SU-DHL-6 (cell line): ENCODE data around the gene WASF3.
"Not testable (repeated sequence)": the region's sequence is repeated elsewhere in the genome, so short reads cannot be mapped to it uniquely, and the experiment has no call there.

Experiments used
- H2AFZ ChIP-seq: fragments of 200-600 bp; sonication (generic); 2 replicates; pipeline ENCODE4 v1.6.1; 2014; ENCODE audit warnings: low read depth, mild to moderate bottlenecking, moderate library complexity, mixed read lengths, antibody characterized with exemption, low read length; ENCODE audit not compliant: severe bottlenecking
- H3F3A ChIP-seq: fragments of 200-600 bp; shearing (Covaris generic); 2 replicates; pipeline ENCODE4 v1.6.0; 2016; ENCODE audit warnings: antibody characterized with exemption, mild to moderate bottlenecking; ENCODE audit not compliant: insufficient read depth
- H3K27ac ChIP-seq: fragments of 200-600 bp; sonication (generic); 2 replicates; pipeline ENCODE4 v1.5.1; 2016; ENCODE audit warnings: low read depth, mild to moderate bottlenecking, low read length, moderate library complexity, mixed read lengths
- H3K27me3 ChIP-seq: fragments of 200-600 bp; sonication (generic), shearing (Covaris generic); 2 replicates; pipeline ENCODE4 v1.6.0; 2014; ENCODE audit warnings: mild to moderate bottlenecking, low read length
- H3K36me3 ChIP-seq: fragments of 200-600 bp; sonication (generic); 2 replicates; pipeline ENCODE4 v1.6.1; 2014; ENCODE audit warnings: mild to moderate bottlenecking, low read length, mixed read lengths
- H3K4me2 ChIP-seq: fragments of 300-600, 200-600 bp; shearing (Covaris generic), sonication (generic); 2 replicates; pipeline ENCODE4 v1.6.0; 2014; ENCODE audit warnings: low read length, low read depth, mild to moderate bottlenecking; ENCODE audit not compliant: poor library complexity, severe bottlenecking
- H3K4me3 ChIP-seq: fragments of 200-600 bp; sonication (generic); 2 replicates; pipeline ENCODE4 v1.5.1; 2014; ENCODE audit warnings: antibody characterized with exemption, low read length, mild to moderate bottlenecking, mixed read lengths; ENCODE audit not compliant: insufficient read depth, poor library complexity, severe bottlenecking
- H3K79me2 ChIP-seq: fragments of 200-600 bp; sonication (generic); 2 replicates; pipeline ENCODE4 v1.6.1; 2014; ENCODE audit warnings: mild to moderate bottlenecking, low read length, moderate library complexity; ENCODE audit not compliant: insufficient read depth
- H3K9ac ChIP-seq: fragments of 200-600 bp; sonication (generic); 2 replicates; pipeline ENCODE4 v1.7.0; 2014; ENCODE audit warnings: mild to moderate bottlenecking, low read length
- H3K9me2 ChIP-seq: fragments of 200-600 bp; sonication (generic); replicated peaks from 2 replicates; pipeline ENCODE4 v1.6.1; 2014; ENCODE audit warnings: low read length; ENCODE audit not compliant: insufficient read depth
- H3K9me3 ChIP-seq: fragments of 200-600 bp; sonication (generic); 2 replicates; pipeline ENCODE4 v1.6.1; 2014; ENCODE audit warnings: low read length, mixed read lengths; ENCODE audit not compliant: insufficient read depth
- H4K20me1 ChIP-seq: fragments of 200-600 bp; sonication (generic); 2 replicates; pipeline ENCODE4 v1.6.1; 2014; ENCODE audit warnings: low read depth, mild to moderate bottlenecking, antibody characterized with exemption, low read length, moderate library complexity, mixed read lengths
- EZH2phosphoT487 ChIP-seq: fragments of 200-600 bp; sonication (generic), shearing (Covaris generic); conservative IDR thresholded peaks from 2 replicates; pipeline ENCODE4 v1.6.1; 2018; ENCODE audit warnings: mild to moderate bottlenecking, antibody characterized with exemption, low read length, moderate library complexity, mixed read lengths
- TF ChIP-seq, protein P1 (sequence below): fragments of 200-600 bp; sonication (generic); IDR thresholded peaks from one replicate; pipeline ENCODE4 v1.5.1; 2017; ENCODE audit warnings: antibody characterized with exemption, mild to moderate bottlenecking, low read length, moderate library complexity; ENCODE audit not compliant: insufficient read depth, poor library complexity, severe bottlenecking

Gene WASF3

DNA sequence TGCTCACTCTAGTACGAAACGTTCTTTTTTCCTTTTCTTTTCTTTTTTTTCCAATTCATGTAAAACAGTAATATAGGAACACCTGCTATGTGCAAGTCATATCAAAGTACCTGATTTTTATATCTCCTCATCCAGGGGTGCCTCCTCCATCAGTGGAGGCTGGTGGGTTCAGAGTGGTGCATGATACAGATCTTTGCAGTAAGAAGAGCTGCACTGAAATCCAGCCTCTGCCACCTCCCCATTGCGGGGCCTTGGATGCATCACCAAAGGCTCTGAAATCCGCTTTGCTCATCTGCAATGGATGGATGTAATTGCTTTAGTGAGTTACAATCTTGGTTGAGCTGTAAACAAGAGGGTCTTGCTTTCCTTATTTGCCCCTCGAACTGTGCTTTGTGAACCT, 164.8 kb downstream of the WASF3 start:
- Histone ChIP-seq H3K27me3 (no peaks in the 10 kb centered on the region), H3K79me2 (no peaks in the 10 kb centered on the region), H3K27ac (no peak overlapping the region), H3K36me3 (no peaks in the 10 kb centered on the region), H3K4me2 (no peak overlapping the region), H3F3A (no peaks in the 10 kb centered on the region), H3K9me3 (no peaks in the 10 kb centered on the region), H3K4me3 (no peak overlapping the region), H4K20me1 (no peaks in the 10 kb centered on the region), H3K9me2 (no peaks in the 10 kb centered on the region), H3K9ac (no peak overlapping the region), H2AFZ (no peak overlapping the region)
- TF ChIP-seq, protein P1, sequence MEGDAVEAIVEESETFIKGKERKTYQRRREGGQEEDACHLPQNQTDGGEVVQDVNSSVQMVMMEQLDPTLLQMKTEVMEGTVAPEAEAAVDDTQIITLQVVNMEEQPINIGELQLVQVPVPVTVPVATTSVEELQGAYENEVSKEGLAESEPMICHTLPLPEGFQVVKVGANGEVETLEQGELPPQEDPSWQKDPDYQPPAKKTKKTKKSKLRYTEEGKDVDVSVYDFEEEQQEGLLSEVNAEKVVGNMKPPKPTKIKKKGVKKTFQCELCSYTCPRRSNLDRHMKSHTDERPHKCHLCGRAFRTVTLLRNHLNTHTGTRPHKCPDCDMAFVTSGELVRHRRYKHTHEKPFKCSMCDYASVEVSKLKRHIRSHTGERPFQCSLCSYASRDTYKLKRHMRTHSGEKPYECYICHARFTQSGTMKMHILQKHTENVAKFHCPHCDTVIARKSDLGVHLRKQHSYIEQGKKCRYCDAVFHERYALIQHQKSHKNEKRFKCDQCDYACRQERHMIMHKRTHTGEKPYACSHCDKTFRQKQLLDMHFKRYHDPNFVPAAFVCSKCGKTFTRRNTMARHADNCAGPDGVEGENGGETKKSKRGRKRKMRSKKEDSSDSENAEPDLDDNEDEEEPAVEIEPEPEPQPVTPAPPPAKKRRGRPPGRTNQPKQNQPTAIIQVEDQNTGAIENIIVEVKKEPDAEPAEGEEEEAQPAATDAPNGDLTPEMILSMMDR: no peak
- no peak for TF ChIP-seq EZH2phosphoT487

DNA sequence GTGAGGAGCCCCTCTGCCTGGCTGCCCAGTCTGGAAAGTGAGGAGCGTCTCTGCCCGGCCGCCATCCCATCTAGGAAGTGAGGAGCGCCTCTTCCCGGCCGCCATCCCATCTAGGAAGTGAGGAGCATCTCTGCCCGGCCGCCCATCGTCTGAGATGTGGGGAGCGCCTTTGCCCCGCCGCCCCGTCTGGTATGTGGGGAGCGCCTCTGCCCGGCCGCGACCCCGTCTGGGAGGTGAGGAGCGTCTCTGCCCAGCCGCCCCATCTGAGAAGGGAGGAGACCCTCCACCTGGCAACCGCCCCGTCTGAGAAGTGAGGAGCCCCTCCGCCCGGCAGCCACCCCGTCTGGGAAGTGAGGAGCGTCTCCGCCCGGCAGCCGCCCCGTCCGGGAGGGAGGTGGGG, 166.1 kb downstream of the WASF3 start:
- H3K9me2 ChIP-seq, H3K27me3 ChIP-seq, H3K27ac ChIP-seq, H3K79me2 ChIP-seq, H3K36me3 ChIP-seq, H3K4me3 ChIP-seq, H2AFZ ChIP-seq, H3K4me2 ChIP-seq, H4K20me1 ChIP-seq, H3F3A ChIP-seq, H3K9me3 ChIP-seq, H3K9ac ChIP-seq: not testable (repeated sequence)

DNA sequence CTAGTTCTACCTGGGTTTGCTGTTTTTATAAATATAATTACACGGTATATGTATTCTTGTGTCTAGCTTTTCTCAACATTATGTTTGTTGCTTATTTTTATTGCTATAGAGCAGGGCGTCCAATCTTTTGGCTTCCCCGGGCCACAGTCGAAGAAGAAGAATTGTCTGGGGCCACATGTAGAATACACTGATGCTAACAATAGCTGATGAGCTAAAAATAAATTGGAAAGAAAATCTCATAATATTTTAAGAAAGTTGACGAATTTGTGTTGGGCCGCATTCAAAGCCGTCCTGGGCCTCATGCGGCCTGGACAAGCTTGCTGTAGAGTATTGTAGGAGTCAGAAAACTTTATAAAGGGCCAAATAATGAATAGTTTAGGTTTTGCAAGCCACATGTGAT, 169.2 kb downstream of the WASF3 start:
- no peaks in the 10 kb centered on the region for H3F3A ChIP-seq
- H3K9ac ChIP-seq: no peak overlapping the region
- H3K27ac ChIP-seq: no peak overlapping the region
- H3K9me2 ChIP-seq: no peaks in the 10 kb centered on the region
- H3K27me3 ChIP-seq: no peaks in the 10 kb centered on the region
- H3K4me3 ChIP-seq: no peak overlapping the region
- H3K9me3 ChIP-seq: no peaks in the 10 kb centered on the region
- H2AFZ ChIP-seq: no peak overlapping the region
- H4K20me1 ChIP-seq: no peaks in the 10 kb centered on the region
- no peaks in the 10 kb centered on the region for H3K36me3 ChIP-seq
- no peak for TF ChIP-seq EZH2phosphoT487
- TF ChIP-seq, protein P1: no peak
- H3K4me2 ChIP-seq: no peak overlapping the region
- no peaks in the 10 kb centered on the region for H3K79me2 ChIP-seq

DNA sequence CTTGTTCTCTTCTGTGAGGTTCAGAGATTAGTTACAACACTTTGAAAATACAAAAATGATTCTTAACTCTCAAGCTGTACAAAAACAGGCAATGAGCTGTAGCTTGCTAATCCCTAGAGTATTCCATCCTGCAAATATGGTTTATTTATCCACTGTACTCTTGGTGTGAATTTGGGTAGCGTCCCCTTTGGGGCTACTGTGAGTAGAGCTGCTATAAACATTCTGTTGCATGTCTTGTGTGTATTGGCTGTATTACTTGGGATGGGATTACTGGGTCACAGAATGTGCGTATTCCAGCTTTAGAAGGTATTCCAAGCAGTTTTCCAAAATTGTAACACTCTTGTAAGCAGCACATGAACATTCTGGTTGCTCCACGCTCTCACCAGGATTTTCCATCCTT, 169.6 kb downstream of the WASF3 start:
- Histone ChIP-seq H3K9me2 (no peaks in the 10 kb centered on the region), H3K4me3 (no peak overlapping the region), H4K20me1 (no peaks in the 10 kb centered on the region), H3K9ac (no peak overlapping the region), H3F3A (no peaks in the 10 kb centered on the region), H2AFZ (no peak overlapping the region), H3K9me3 (no peaks in the 10 kb centered on the region), H3K27me3 (no peaks in the 10 kb centered on the region), H3K27ac (no peak overlapping the region), H3K4me2 (no peak overlapping the region), H3K36me3 (no peaks in the 10 kb centered on the region), H3K79me2 (no peaks in the 10 kb centered on the region)
- TF ChIP-seq, protein P1: no peak
